A549 (cell line): ENCODE data around the gene NDUFS3. TPM values are rescaled to one million over a fixed set of nuclear protein-coding genes. Genes with fewer than 3 reads are reported as not detected.
A peak's percentile ranks its signal among the peaks of the same experiment; 100 is the strongest.

Experiments used
- ATAC-seq, 2 experiments: fragments of 200-7000 bp in 1 of 2; fragments of >200 bp in 1 of 2; cut with Nextera tagmentation in 1 of 2; cut with Tn5 transposase in 1 of 2; 3 replicates each; pipeline versions ENCODE4 v1.8.0 to v1.9.1; 2018 to 2020; ENCODE audit warnings: mild to moderate bottlenecking in 1 of 2, moderate library complexity in 1 of 2
- CTCF ChIA-PET: fragments of 300-600 bp; sonication (Branson Sonifier 250); formaldehyde crosslinking; extraction: SDS; loops from one replicate; lab custom pipeline; 2021; ENCODE audit warnings: antibody characterized with exemption, inconsistent platforms; lab: Yijun Ruan, JAX
- POLR2A ChIA-PET: fragments of 350-600 bp; formaldehyde crosslinking; extraction: SDS; loops from one replicate; lab custom pipeline; 2021; ENCODE audit warnings: antibody characterized with exemption, inconsistent platforms; lab: Yijun Ruan, JAX
- DNase-seq, 2 experiments: peaks; one replicate each; pipeline versions ENCODE4 v3.0.0 to v3.0.0-alpha.2; 2011 to 2016; ENCODE audit warnings: low read depth in 1 of 2, low spot score in 1 of 2
- FAIRE-seq: peaks from 2 replicates; lab custom pipeline; 2011; peaks lifted over from hg19 to GRCh38; lab: Jason Lieb, UNC
- H3K27ac ChIP-seq, 2 experiments: fragments of >200 bp; sonication (Bioruptor Twin); formaldehyde crosslinking; 3 replicates each; pipeline ENCODE4 v1.5.1; 2016 to 2017
- H3K4me1 ChIP-seq: fragments of >200 bp; sonication (Bioruptor Twin); formaldehyde crosslinking; 3 replicates; pipeline ENCODE4 v1.6.1; 2016
- H3K4me2 ChIP-seq: fragments of >200 bp; sonication (Bioruptor Twin); formaldehyde crosslinking; 3 replicates; pipeline ENCODE4 v1.6.1; 2016
- H3K4me3 ChIP-seq: fragments of >200 bp; sonication (Bioruptor Twin); formaldehyde crosslinking; 3 replicates; pipeline ENCODE4 v1.5.1; 2016
- H3K9me3 ChIP-seq: fragments of >200 bp; sonication (Bioruptor Twin); formaldehyde crosslinking; 3 replicates; pipeline ENCODE4 v1.6.1; 2016
- CBX8 ChIP-seq: fragments of 200-600 bp; sonication (generic); IDR thresholded peaks from 2 replicates; pipeline ENCODE4 v1.6.1; 2016
- CHD2 ChIP-seq: fragments of 150-350 bp; IDR thresholded peaks from 2 replicates; pipeline ENCODE4 v1.6.1; 2014; ENCODE audit warnings: low read length; ENCODE audit not compliant: partially characterized antibody
- ESRRA ChIP-seq: fragments of 150-350 bp; IDR thresholded peaks from 2 replicates; pipeline ENCODE4 v1.6.1; 2014; ENCODE audit warnings: mild to moderate bottlenecking, low read length, borderline replicate concordance
- GATA3 ChIP-seq: IDR thresholded peaks from 2 replicates; pipeline ENCODE4 v1.6.1; 2012; ENCODE audit warnings: borderline replicate concordance
- HES2 ChIP-seq: fragments of >200 bp; sonication (Bioruptor Twin); formaldehyde crosslinking; IDR thresholded peaks from 2 replicates; pipeline ENCODE4 v1.6.1; 2016
- JUN ChIP-seq, 2 experiments: fragments of >200 bp; sonication (Bioruptor Twin); formaldehyde crosslinking; IDR thresholded peaks; 2 replicates in 1 of 2; 3 replicates in 1 of 2; pipeline ENCODE4 v1.6.1; 2016 to 2017
- MAX ChIP-seq: IDR thresholded peaks from 2 replicates; pipeline ENCODE4 v1.6.1; 2012
- NPAS2 ChIP-seq: fragments of 250-450 bp; sonication (Bioruptor Pico); IDR thresholded peaks from 2 replicates; pipeline ENCODE4 v1.8.0; 2022; ENCODE audit warnings: mild to moderate bottlenecking, moderate library complexity, borderline replicate concordance
- RFX5 ChIP-seq: fragments of 450-650 bp; IDR thresholded peaks from 2 replicates; pipeline ENCODE4 v1.7.1; 2014; ENCODE audit warnings: antibody characterized with exemption, mild to moderate bottlenecking, moderate library complexity
- WGBS: methylation state at CpG from one replicate; pipeline ENCODE4 v1.1.6; 2017; ENCODE audit errors: missing lambda C conversion rate; 5-methylcytosine and 5-hydroxymethylcytosine counted together
- polyA plus RNA-seq, 4 experiments: library from polyadenylated mRNA; depleted of rRNA in 3 of 4; stranded (reverse); fragments of >200 nt; fragmentation: RNase III in 1 of 4; extraction: RNeasy Plus Mini Kit Qiagen cat#74134 plus additional on column Dnase treatment in 1 of 4; gene quantifications; 2 replicates in 3 of 4; 3 replicates in 1 of 4; pipeline ENCODE4 v1.2.3, GENCODE V29; 2011 to 2017
- small RNA-seq, 6 experiments: library from RNA; depleted of rRNA; stranded (forward); fragments of <200 nt; gene quantifications; one replicate each; pipeline ENCODE3, GENCODE V24; 2012

NDUFS3 gene
- polyA plus RNA-seq, 2 of the 4 experiments (the other 2 are of a cell fraction) = 142 to 156 TPM

GRCh38 chr11:47626234-47626633, 47.4 kb downstream of the NDUFS3 start:
- no peak for TF ChIP-seq CBX8
- TF ChIP-seq RFX5 = no peak
- TF ChIP-seq GATA3 = no peak
- TF ChIP-seq CHD2 = no peak
- TF ChIP-seq ESRRA = no peak
- CTCF ChIA-PET = interaction anchor here (0.8 to 4.0 kb wide), 3 partner anchors 10 to 214 kb away, joined by 3 to 14 read pairs (median 4); no protein-coding TSS in a partner anchor
- POLR2A ChIA-PET = no interaction called here
- H3K4me2 ChIP-seq = no peak overlapping the region
- H3K4me1 ChIP-seq = no peaks in the 10 kb centered on the region
- no peak overlapping the region for H3K4me3 ChIP-seq
- 97% methylated on average over 8 of the region's 8 CpGs for WGBS
- FAIRE-seq = no peak
- H3K9me3 ChIP-seq = no peaks in the 10 kb centered on the region
- no peak for ATAC-seq
- no peak overlapping the region for H3K27ac ChIP-seq
- no peak for DNase-seq

GRCh38 chr11:47628026-47628425, 49.2 kb downstream of the NDUFS3 start:
- Histone ChIP-seq H3K4me2 (no peak overlapping the region), H3K27ac (no peak overlapping the region), H3K4me1 (no peaks in the 10 kb centered on the region), H3K9me3 (no peaks in the 10 kb centered on the region)
- WGBS = 87% methylated on average over 4 of the region's 4 CpGs
- POLR2A ChIA-PET = interaction anchor here (0.6 kb wide), 1 partner anchor 37 kb away, joined by 3 read pairs; no protein-coding TSS in a partner anchor
- ATAC-seq = no peak
- FAIRE-seq = no peak
- no peak for TF ChIP-seq ESRRA
- TF ChIP-seq JUN (IDR thresholded peaks at IDR 0.05) = no peak
- no peak for TF ChIP-seq MAX
- TF ChIP-seq NPAS2 (CRISPR knock-in tag) = no peak
- TF ChIP-seq HES2 = no peak
- TF ChIP-seq, all 56 proteins: peak for 0
- H3K4me3 ChIP-seq = no peak overlapping the region
- CTCF ChIA-PET = interaction anchor here (0.6 to 4.0 kb wide), 2 partner anchors 9 to 33 kb away, joined by 4 to 14 read pairs; no protein-coding TSS in a partner anchor
- no peak for DNase-seq

GRCh38 chr11:47631473-47631872, 52.6 kb downstream of the NDUFS3 start:
- H3K27ac ChIP-seq = no peak overlapping the region
- H3K4me3 ChIP-seq = no peak overlapping the region
- POLR2A ChIA-PET = no interaction called here
- no peaks in the 10 kb centered on the region for H3K4me1 ChIP-seq
- CTCF ChIA-PET = no interaction called here
- no peak for TF ChIP-seq CBX8
- H3K4me2 ChIP-seq = no peak overlapping the region
- DNase-seq (peak in 1 of 2 experiments; percentile 29), FAIRE-seq (no peak), ATAC-seq (peak in 1 of 2 experiments; percentile 56; a peak in 3 of 6 replicates)
- 60% methylated on average over 5 of the region's 5 CpGs for WGBS
- no peaks in the 10 kb centered on the region for H3K9me3 ChIP-seq

Small RNA genes lying within 50 kb of the gene (small RNA-seq; reads per million reads assigned to genes)
- gene RN7SL652P = 0 to 1.0 (median 0.02) reads per million in 6 experiments
- 0 reads per million in 6 experiments for gene RNU5E-10P

Other genes with a start within 250 kb of the NDUFS3 start
- 0.06 and 0.07 TPM in 2 replicates for gene MYBPC3, start 226.4 kb upstream of the NDUFS3 start, polyA plus RNA-seq (2011; rRNA removed)
- gene MYBPC3, start 226.4 kb upstream of the NDUFS3 start, polyA plus RNA-seq (2017; fragmentation: RNase III; extraction: RNeasy Plus Mini Kit Qiagen cat#74134 plus additional on column Dnase treatment) = 0.04 to 0.07 TPM (median 0.05 TPM) in 3 replicates
- gene SPI1, start 200.5 kb upstream of the NDUFS3 start, polyA plus RNA-seq (2011; rRNA removed) = not detected in 2 replicates
- gene SPI1, start 200.5 kb upstream of the NDUFS3 start, polyA plus RNA-seq (2017; fragmentation: RNase III; extraction: RNeasy Plus Mini Kit Qiagen cat#74134 plus additional on column Dnase treatment) = 0.07 to 0.21 TPM (median 0.14 TPM) in 3 replicates
- 10.8 and 11.7 TPM in 2 replicates for gene SLC39A13, start 170.5 kb upstream of the NDUFS3 start, polyA plus RNA-seq (2011; rRNA removed)
- 29.7 to 35.4 TPM (median 35.2 TPM) in 3 replicates for gene SLC39A13, start 170.5 kb upstream of the NDUFS3 start, polyA plus RNA-seq (2017; fragmentation: RNase III; extraction: RNeasy Plus Mini Kit Qiagen cat#74134 plus additional on column Dnase treatment)
- gene PSMC3, start 152.6 kb upstream of the NDUFS3 start, polyA plus RNA-seq (2011; rRNA removed) = 201 and 283 TPM in 2 replicates
- gene PSMC3, start 152.6 kb upstream of the NDUFS3 start, polyA plus RNA-seq (2017; fragmentation: RNase III; extraction: RNeasy Plus Mini Kit Qiagen cat#74134 plus additional on column Dnase treatment) = 342 to 383 TPM (median 371 TPM) in 3 replicates
- 0.08 and 0.12 TPM in 2 replicates for gene RAPSN, start 129.9 kb upstream of the NDUFS3 start, polyA plus RNA-seq (2011; rRNA removed)
- gene RAPSN, start 129.9 kb upstream of the NDUFS3 start, polyA plus RNA-seq (2017; fragmentation: RNase III; extraction: RNeasy Plus Mini Kit Qiagen cat#74134 plus additional on column Dnase treatment) = 0.17 to 0.26 TPM (median 0.21 TPM) in 3 replicates
- gene CELF1, start 25.9 kb upstream of the NDUFS3 start, polyA plus RNA-seq (2011; rRNA removed) = 137 and 138 TPM in 2 replicates
- gene CELF1, start 25.9 kb upstream of the NDUFS3 start, polyA plus RNA-seq (2017; fragmentation: RNase III; extraction: RNeasy Plus Mini Kit Qiagen cat#74134 plus additional on column Dnase treatment) = 51.4 to 54.1 TPM (median 53.8 TPM) in 3 replicates
- 58.8 and 69.2 TPM in 2 replicates for gene PTPMT1, start 13.5 kb upstream of the NDUFS3 start, polyA plus RNA-seq (2011; rRNA removed)
- 57.0 to 68.2 TPM (median 63.4 TPM) in 3 replicates for gene PTPMT1, start 13.5 kb upstream of the NDUFS3 start, polyA plus RNA-seq (2017; fragmentation: RNase III; extraction: RNeasy Plus Mini Kit Qiagen cat#74134 plus additional on column Dnase treatment)
- gene KBTBD4, start 104 bp upstream of the NDUFS3 start, polyA plus RNA-seq (2011; rRNA removed) = 21.0 and 23.4 TPM in 2 replicates
- gene KBTBD4, start 104 bp upstream of the NDUFS3 start, polyA plus RNA-seq (2017; fragmentation: RNase III; extraction: RNeasy Plus Mini Kit Qiagen cat#74134 plus additional on column Dnase treatment) = 19.0 to 22.8 TPM (median 20.5 TPM) in 3 replicates
- gene FAM180B, start 7.6 kb downstream of the NDUFS3 start, polyA plus RNA-seq (2011; rRNA removed) = not detected in 2 replicates
- gene FAM180B, start 7.6 kb downstream of the NDUFS3 start, polyA plus RNA-seq (2017; fragmentation: RNase III; extraction: RNeasy Plus Mini Kit Qiagen cat#74134 plus additional on column Dnase treatment) = 0.07 to 0.10 TPM in 2 of 3 replicates, not detected in the other
- not detected in 2 replicates for gene C1QTNF4, start 15.3 kb downstream of the NDUFS3 start, polyA plus RNA-seq (2011; rRNA removed)
- not detected in 3 replicates for gene C1QTNF4, start 15.3 kb downstream of the NDUFS3 start, polyA plus RNA-seq (2017; fragmentation: RNase III; extraction: RNeasy Plus Mini Kit Qiagen cat#74134 plus additional on column Dnase treatment)
- 222 and 253 TPM in 2 replicates for gene MTCH2, start 63.5 kb downstream of the NDUFS3 start, polyA plus RNA-seq (2011; rRNA removed)
- gene MTCH2, start 63.5 kb downstream of the NDUFS3 start, polyA plus RNA-seq (2017; fragmentation: RNase III; extraction: RNeasy Plus Mini Kit Qiagen cat#74134 plus additional on column Dnase treatment) = 165 to 192 TPM (median 179 TPM) in 3 replicates
- 7.4 and 8.3 TPM in 2 replicates for gene AGBL2, start 136.3 kb downstream of the NDUFS3 start, polyA plus RNA-seq (2011; rRNA removed)
- 1.9 to 2.4 TPM (median 2.2 TPM) in 3 replicates for gene AGBL2, start 136.3 kb downstream of the NDUFS3 start, polyA plus RNA-seq (2017; fragmentation: RNase III; extraction: RNeasy Plus Mini Kit Qiagen cat#74134 plus additional on column Dnase treatment)
- 82.0 and 99.5 TPM in 2 replicates for gene FNBP4, start 188.3 kb downstream of the NDUFS3 start, polyA plus RNA-seq (2011; rRNA removed)
- 51.6 to 58.3 TPM (median 53.8 TPM) in 3 replicates for gene FNBP4, start 188.3 kb downstream of the NDUFS3 start, polyA plus RNA-seq (2017; fragmentation: RNase III; extraction: RNeasy Plus Mini Kit Qiagen cat#74134 plus additional on column Dnase treatment)